ENCODE results near the gene RAN. TPM values are rescaled to one million over a fixed set of nuclear protein-coding genes. Genes with fewer than 3 reads are reported as not detected.

Gene RAN
- total and polyA plus RNA-seq, 9 of the 15 experiments (the other 6 are each of a cell fraction or from before 2014, with no cell fraction given): 1,687 to 3,820 (median 2,300) TPM

GRCh38 chr12:130872179-130873096 lies 572 bp downstream of the RAN start (continued):
- TF ChIP-seq TSC22D4 (tag; IDR thresholded peaks at IDR 0.05): no peak
- TF ChIP-seq ZNF507 (tag; conservative IDR thresholded peaks at IDR 0.05): no peak
- no peak for TF ChIP-seq CC2D1A (IDR thresholded peaks at IDR 0.05)
- peak; percentile 56; the same call in 1 of the 2 replicates for TF ChIP-seq RB1 (IDR thresholded peaks at IDR 0.05; ENCODE audit: low read depth)
- TF ChIP-seq NRF1 (conservative IDR thresholded peaks at IDR 0.05 in 1 of 2, IDR thresholded peaks at IDR 0.05 in 1 of 2): peak in 1 of 2 experiments; percentile 43; a peak in 2 of 4 replicates
- no peak for TF ChIP-seq ZNF121 (CRISPR knock-in tag; conservative IDR thresholded peaks at IDR 0.05)
- TF ChIP-seq TFE3 (CRISPR knock-in tag; IDR thresholded peaks at IDR 0.05): no peak
- peak; percentile 35; the same call in 1 of the 2 replicates for TF ChIP-seq XRCC5 (IDR thresholded peaks at IDR 0.05; ENCODE audit: low read depth, low read length)
- TF ChIP-seq ZNF511 (CRISPR knock-in tag; IDR thresholded peaks at IDR 0.05): peak; percentile 54; the same call in 1 of the 2 replicates
- peak; percentile 50; the same call in 1 of the 2 replicates for TF ChIP-seq NKRF (IDR thresholded peaks at IDR 0.05; ENCODE audit: borderline replicate concordance)
- TF ChIP-seq HMGXB4 (CRISPR knock-in tag; IDR thresholded peaks at IDR 0.05): 0 out of 2 replicates have a peak, but pooled peaks have one; percentile 59
- TF ChIP-seq ELK1 (CRISPR knock-in tag; IDR thresholded peaks at IDR 0.05): no peak
- no peak for TF ChIP-seq PKNOX1 (IDR thresholded peaks at IDR 0.05)
- TF ChIP-seq ZNF124 (CRISPR knock-in tag; IDR thresholded peaks at IDR 0.05): no peak
- no peak; the same call in 1 of the 2 replicates for TF ChIP-seq POLR2AphosphoS5 (IDR thresholded peaks at IDR 0.05; ENCODE audit: control insufficient read depth, insufficient read depth, low read depth, low read length)
- no peak for TF ChIP-seq ZNF589 (CRISPR knock-in tag; IDR thresholded peaks at IDR 0.05; ENCODE audit: low read depth)
- TF ChIP-seq ESRRA (IDR thresholded peaks at IDR 0.05; ENCODE audit: borderline replicate concordance, low read depth): no peak
- TF ChIP-seq ZNF551 (CRISPR knock-in tag; IDR thresholded peaks at IDR 0.05): no peak
- TF ChIP-seq ERF (CRISPR knock-in tag; IDR thresholded peaks at IDR 0.05): 0 out of 2 replicates have a peak, but pooled peaks have one; percentile 54

All from K562 (cell line).